ENCODE measurements around the gene MATK.
"Not testable (repeated sequence)": the region's sequence is repeated elsewhere in the genome, so short reads cannot be mapped to it uniquely, and the experiment has no call there.

MATK gene
- 8.4 reads per million, percentile 28 among the genes with 10 or more reads in this experiment for total RNA-seq

- no peak for DNase-seq
Measured at GRCh38 chr19:3785938-3786824, at the start of gene MATK. MATK (minus strand) TSS chr19:3786381; CDS start chr19:3785135, 1,246 bp downstream.

- DNase-seq, result no peak
Measured at GRCh38 chr19:3835055-3835435, 48.9 kb upstream of the MATK start.

- no peak for DNase-seq
Measured at GRCh38 chr19:3834349-3835054, 48.3 kb upstream of the MATK start.

GRCh38 chr19:3833578-3834348 is 47.6 kb upstream of the MATK start:
- DNase-seq, result no peak

GRCh38 chr19:3832001-3832400 is 45.8 kb upstream of the MATK start:
- DNase-seq, result no peak

- DNase-seq, result no peak
Measured at GRCh38 chr19:3831601-3832000, 45.4 kb upstream of the MATK start.

- no peak for DNase-seq
Measured at GRCh38 chr19:3830621-3831589, 44.7 kb upstream of the MATK start.

GRCh38 chr19:3827306-3827705 is 41.1 kb upstream of the MATK start:
- no peak for DNase-seq

- no peak for DNase-seq
Measured at GRCh38 chr19:3826163-3826562, 40.0 kb upstream of the MATK start.

- no peak for DNase-seq
Measured at GRCh38 chr19:3825286-3825956, 39.2 kb upstream of the MATK start.

- no peak for DNase-seq
Measured at GRCh38 chr19:3823350-3823713, 37.2 kb upstream of the MATK start.

GRCh38 chr19:3822683-3823349 is 36.6 kb upstream of the MATK start:
- DNase-seq, result no peak

- DNase-seq, result peak; percentile 79
Measured at GRCh38 chr19:3821857-3822364, 35.7 kb upstream of the MATK start.

- no peak for DNase-seq
Measured at GRCh38 chr19:3821156-3821555, 35.0 kb upstream of the MATK start.

- DNase-seq, result no peak
Measured at GRCh38 chr19:3819989-3820388, 33.8 kb upstream of the MATK start.

- DNase-seq, result no peak
Measured at GRCh38 chr19:3818918-3819317, 32.7 kb upstream of the MATK start.

GRCh38 chr19:3818466-3818865 is 32.3 kb upstream of the MATK start:
- no peak for DNase-seq

- DNase-seq, result no peak
Measured at GRCh38 chr19:3817761-3818160, 31.6 kb upstream of the MATK start.

GRCh38 chr19:3816566-3817218 is 30.5 kb upstream of the MATK start:
- DNase-seq, result no peak

GRCh38 chr19:3816148-3816547 is 30.0 kb upstream of the MATK start:
- DNase-seq, result not testable (repeated sequence)

Measured in effector CD4-positive, alpha-beta T cell (primary cell).